NT2/D1 (cell line): ENCODE measurements around the gene C19orf85.

Experiments
- DNase-seq: peaks from one replicate; pipeline ENCODE4 v3.0.0-alpha.2; 2011; ENCODE audit warnings: low read depth, low spot score
- H3K27me3 ChIP-seq: 2 replicates; pipeline ENCODE4 v1.6.0; 2011; ENCODE audit warnings: mild to moderate bottlenecking; ENCODE audit not compliant: insufficient read length, insufficient read depth
- H3K36me3 ChIP-seq: 2 replicates; pipeline ENCODE4 v1.6.1; 2011; ENCODE audit warnings: mild to moderate bottlenecking, low read length, mixed read lengths; ENCODE audit not compliant: insufficient read depth, insufficient read length
- H3K4me1 ChIP-seq: 2 replicates; pipeline ENCODE4 v1.5.1; 2011; ENCODE audit not compliant: insufficient read depth, insufficient read length
- H3K4me3 ChIP-seq: 2 replicates; pipeline ENCODE4 v1.5.1; 2011; ENCODE audit warnings: low read depth; ENCODE audit not compliant: insufficient read length
- H3K9ac ChIP-seq: 2 replicates; pipeline ENCODE4 v1.6.0; 2011; ENCODE audit warnings: low read depth; ENCODE audit not compliant: insufficient read length
- H3K9me3 ChIP-seq: 2 replicates; pipeline ENCODE4 v1.5.1; 2011; ENCODE audit warnings: mild to moderate bottlenecking, low read length; ENCODE audit not compliant: insufficient read depth
- SUZ12 ChIP-seq: IDR thresholded peaks from 2 replicates; pipeline ENCODE4 v1.6.1; 2011; ENCODE audit not compliant: insufficient read length, insufficient read depth; ENCODE audit errors: extremely low read depth
- YY1 ChIP-seq: IDR thresholded peaks from 2 replicates; pipeline ENCODE4 v1.6.1; 2011; ENCODE audit not compliant: insufficient read length, insufficient read depth
- ZNF274 ChIP-seq: IDR thresholded peaks from 2 replicates; pipeline ENCODE4 v1.6.1; 2011; ENCODE audit warnings: mild to moderate bottlenecking, low read depth, low read length

The C19orf85 gene

GRCh38 chr19:55471266-55471665 lies 6.7 kb upstream of the C19orf85 start:
- Histone ChIP-seq H3K9ac (no peak overlapping the region), H3K4me3 (no peak overlapping the region), H3K4me1 (peaks cover 15% of the 10 kb centered on the region), H3K27me3 (peaks cover 28% of the 10 kb centered on the region), H3K9me3 (no peaks in the 10 kb centered on the region), H3K36me3 (no peaks in the 10 kb centered on the region)
- no peak for TF ChIP-seq SUZ12
- no peak for TF ChIP-seq YY1
- no peak for TF ChIP-seq ZNF274
- no peak for DNase-seq

GRCh38 chr19:55468054-55468393 lies 3.5 kb upstream of the C19orf85 start:
- Histone ChIP-seq H3K9me3 (no peaks in the 10 kb centered on the region), H3K9ac (no peak overlapping the region), H3K27me3 (peaks cover 60% of the 10 kb centered on the region), H3K4me1 (peaks cover 22% of the 10 kb centered on the region), H3K36me3 (no peaks in the 10 kb centered on the region), H3K4me3 (no peak overlapping the region)
- TF ChIP-seq YY1 (no peak), SUZ12 (peak; percentile 7), ZNF274 (no peak)
- DNase-seq: no peak

- H3K9ac ChIP-seq: no peak overlapping the region
- peaks cover 66% of the 10 kb centered on the region for H3K27me3 ChIP-seq
- peak; percentile 53 for TF ChIP-seq SUZ12
- no peak for TF ChIP-seq ZNF274
- no peaks in the 10 kb centered on the region for H3K36me3 ChIP-seq
- peaks cover 20% of the 10 kb centered on the region for H3K4me1 ChIP-seq
- H3K9me3 ChIP-seq: no peaks in the 10 kb centered on the region
- H3K4me3 ChIP-seq: no peak overlapping the region
- DNase-seq: no peak
Observed at GRCh38 chr19:55467236-55468053, 2.9 kb upstream of the C19orf85 start.

- no peaks in the 10 kb centered on the region for H3K36me3 ChIP-seq
- DNase-seq: no peak
- H3K9me3 ChIP-seq: no peaks in the 10 kb centered on the region
- no peak overlapping the region for H3K9ac ChIP-seq
- H3K27me3 ChIP-seq: peaks cover 77% of the 10 kb centered on the region
- no peak overlapping the region for H3K4me3 ChIP-seq
- peaks cover 21% of the 10 kb centered on the region for H3K4me1 ChIP-seq
- TF ChIP-seq SUZ12: no peak
- no peak for TF ChIP-seq YY1
- TF ChIP-seq ZNF274: no peak
Observed at GRCh38 chr19:55466241-55466614, 1.7 kb upstream of the C19orf85 start.

GRCh38 chr19:55465460-55466240 lies 1.1 kb upstream of the C19orf85 start:
- Histone ChIP-seq H3K4me1 (peaks cover 21% of the 10 kb centered on the region), H3K4me3 (no peak overlapping the region), H3K27me3 (peaks cover 76% of the 10 kb centered on the region), H3K9ac (no peak overlapping the region), H3K9me3 (no peaks in the 10 kb centered on the region), H3K36me3 (no peaks in the 10 kb centered on the region)
- TF ChIP-seq YY1 (no peak), SUZ12 (peak; percentile 60), ZNF274 (no peak)
- DNase-seq: no peak

GRCh38 chr19:55464039-55464661 lies 401 bp downstream of the C19orf85 start:
- peak overlapping the region; percentile 24 for H3K4me3 ChIP-seq
- no peaks in the 10 kb centered on the region for H3K36me3 ChIP-seq
- DNase-seq: no peak
- peaks cover 21% of the 10 kb centered on the region for H3K4me1 ChIP-seq
- H3K27me3 ChIP-seq: peaks cover 79% of the 10 kb centered on the region
- H3K9ac ChIP-seq: peak overlapping the region; percentile 64
- H3K9me3 ChIP-seq: no peaks in the 10 kb centered on the region
- TF ChIP-seq ZNF274 (no peak), YY1 (no peak), SUZ12 (no peak)

GRCh38 chr19:55463583-55464031 lies 944 bp downstream of the C19orf85 start:
- H3K9ac ChIP-seq: peak overlapping the region; percentile 64
- no peak for DNase-seq
- TF ChIP-seq YY1 (no peak), SUZ12 (peak; percentile 67), ZNF274 (no peak)
- no peaks in the 10 kb centered on the region for H3K9me3 ChIP-seq
- H3K36me3 ChIP-seq: no peaks in the 10 kb centered on the region
- H3K4me3 ChIP-seq: peak overlapping the region; percentile 24
- peaks cover 77% of the 10 kb centered on the region for H3K27me3 ChIP-seq
- H3K4me1 ChIP-seq: peaks cover 21% of the 10 kb centered on the region
